HL-60 (cell line): Measurements from ENCODE around the gene TRIM67.

Experiments
- DNase-seq, 2 experiments: peaks; one replicate each; pipeline ENCODE4 v3.0.0-alpha.2; 2010 to 2020; ENCODE audit warnings: low read depth in 1 of 2, low spot score in 1 of 2
- H3K27ac ChIP-seq: fragments of 250-450 bp; sonication (Bioruptor Pico); replicated peaks from 2 replicates; pipeline ENCODE4 v1.5.1; 2020; ENCODE audit warnings: mild to moderate bottlenecking, moderate library complexity
- H3K27me3 ChIP-seq: fragments of 250-450 bp; sonication (Bioruptor Pico); 2 replicates; pipeline ENCODE4 v1.5.1; 2021; ENCODE audit warnings: mild to moderate bottlenecking, moderate library complexity; ENCODE audit not compliant: insufficient read depth, poor library complexity, severe bottlenecking
- H3K4me3 ChIP-seq: replicated peaks from 2 replicates; pipeline ENCODE4 v1.5.1; 2011; ENCODE audit warnings: mild to moderate bottlenecking, control low read depth, low read length; ENCODE audit not compliant: insufficient read depth
- CTCF ChIP-seq: IDR thresholded peaks from one replicate; pipeline ENCODE4 v1.5.1; 2011; ENCODE audit warnings: low read length, control low read depth, inconsistent platforms; ENCODE audit not compliant: insufficient read depth
- GABPA ChIP-seq: IDR thresholded peaks from 2 replicates; pipeline ENCODE4 v1.6.1; 2012; ENCODE audit warnings: low read depth
- POLR2AphosphoS5 ChIP-seq: IDR thresholded peaks from 2 replicates; pipeline ENCODE4 v1.6.1; 2012; ENCODE audit warnings: low read depth
- REST ChIP-seq: IDR thresholded peaks from 2 replicates; pipeline ENCODE4 v1.6.1; 2012; ENCODE audit warnings: low read depth; ENCODE audit not compliant: insufficient replicate concordance
- SPI1 ChIP-seq: IDR thresholded peaks from 2 replicates; pipeline ENCODE4 v1.6.1; 2012; ENCODE audit warnings: low read depth, mild to moderate bottlenecking, borderline replicate concordance

Gene TRIM67

GRCh38 chr1:231144416-231145193 lies 17.3 kb upstream of the TRIM67 start:
- peaks cover 7% of the 10 kb centered on the region for H3K27me3 ChIP-seq
- TF ChIP-seq SPI1 (no peak), POLR2AphosphoS5 (no peak), GABPA (no peak), REST (no peak), CTCF (no peak)
- no peak overlapping the region for H3K27ac ChIP-seq
- no peak for DNase-seq
- H3K4me3 ChIP-seq: no peak overlapping the region

GRCh38 chr1:231147896-231148295 lies 14.0 kb upstream of the TRIM67 start:
- DNase-seq: no peak
- Histone ChIP-seq H3K27ac (no peak overlapping the region), H3K27me3 (peaks cover 4% of the 10 kb centered on the region), H3K4me3 (no peak overlapping the region)
- TF ChIP-seq REST (no peak), POLR2AphosphoS5 (no peak), GABPA (no peak), SPI1 (no peak), CTCF (no peak)

GRCh38 chr1:231151811-231152210 lies 10.0 kb upstream of the TRIM67 start:
- TF ChIP-seq SPI1 (no peak), REST (no peak), CTCF (no peak), POLR2AphosphoS5 (no peak), GABPA (no peak)
- DNase-seq: no peak
- no peak overlapping the region for H3K27ac ChIP-seq
- no peak overlapping the region for H3K4me3 ChIP-seq
- H3K27me3 ChIP-seq: peaks cover 7% of the 10 kb centered on the region
